Measurements from ENCODE around the gene NPL. TPM values are rescaled to one million over a fixed set of nuclear protein-coding genes. Genes with fewer than 3 reads are reported as not detected.

The NPL gene
- total and polyA plus RNA-seq, 9 of the 15 experiments (the other 6 are each of a cell fraction or from before 2014, with no cell fraction given) = 9.9 to 22.3 (median 14.2) TPM

DNA sequence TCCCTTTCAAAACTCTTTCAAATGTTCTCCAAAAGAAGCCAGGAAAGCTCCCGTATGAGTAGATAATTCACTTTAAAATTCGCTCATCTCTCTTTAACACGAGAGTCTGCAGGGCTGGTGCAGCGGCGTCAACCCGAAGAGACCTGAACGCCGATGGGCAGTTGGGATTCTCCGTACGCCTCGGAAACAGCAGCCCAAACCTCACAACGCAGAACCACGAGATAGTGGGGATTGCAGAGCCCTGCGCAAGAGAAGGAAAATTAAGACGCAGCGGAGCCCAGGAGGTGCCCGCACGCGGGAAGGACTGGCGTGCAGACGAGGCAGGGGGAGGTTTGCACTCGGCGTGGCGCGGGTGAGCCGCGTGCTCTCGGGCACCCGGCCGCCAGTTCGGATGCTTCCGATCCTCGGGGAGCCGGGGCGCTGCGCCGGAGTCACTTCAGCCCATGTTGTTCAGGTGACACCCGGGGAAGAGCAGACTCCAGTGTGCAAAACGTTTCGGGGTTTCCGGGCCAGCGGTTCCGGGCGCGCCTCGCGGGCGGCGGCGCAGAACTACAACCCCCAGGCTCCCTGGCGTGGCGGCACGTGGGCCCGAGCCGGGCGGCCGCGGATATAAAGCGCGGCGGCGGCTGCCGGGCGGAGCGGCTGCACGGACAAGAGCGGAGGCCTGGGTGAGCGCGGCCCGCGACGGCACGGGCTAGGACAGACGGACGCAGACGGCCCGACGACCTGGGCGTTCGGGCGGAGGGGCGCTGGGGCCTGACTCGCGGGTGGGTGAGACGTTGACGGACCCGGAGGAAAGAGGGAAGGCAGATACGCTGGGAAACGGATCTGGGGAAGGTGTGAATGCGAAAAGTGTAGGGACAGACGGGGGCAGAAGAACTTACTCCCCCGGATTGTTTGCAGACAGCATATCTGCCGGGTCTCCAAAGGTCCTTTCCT is at the start of gene NPL (continued):
- TF ChIP-seq, protein P1, sequence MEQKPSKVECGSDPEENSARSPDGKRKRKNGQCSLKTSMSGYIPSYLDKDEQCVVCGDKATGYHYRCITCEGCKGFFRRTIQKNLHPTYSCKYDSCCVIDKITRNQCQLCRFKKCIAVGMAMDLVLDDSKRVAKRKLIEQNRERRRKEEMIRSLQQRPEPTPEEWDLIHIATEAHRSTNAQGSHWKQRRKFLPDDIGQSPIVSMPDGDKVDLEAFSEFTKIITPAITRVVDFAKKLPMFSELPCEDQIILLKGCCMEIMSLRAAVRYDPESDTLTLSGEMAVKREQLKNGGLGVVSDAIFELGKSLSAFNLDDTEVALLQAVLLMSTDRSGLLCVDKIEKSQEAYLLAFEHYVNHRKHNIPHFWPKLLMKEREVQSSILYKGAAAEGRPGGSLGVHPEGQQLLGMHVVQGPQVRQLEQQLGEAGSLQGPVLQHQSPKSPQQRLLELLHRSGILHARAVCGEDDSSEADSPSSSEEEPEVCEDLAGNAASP (IDR thresholded peaks at IDR 0.05) = no peak
- TF ChIP-seq SETDB1 (IDR thresholded peaks at IDR 0.05; ENCODE audit: low read length) = no peak
- no peak for TF ChIP-seq FOXA1 (IDR thresholded peaks at IDR 0.05; ENCODE audit: borderline replicate concordance)
- TF ChIP-seq DACH1 (IDR thresholded peaks at IDR 0.05; ENCODE audit: partially characterized antibody) = no peak
- no peak for TF ChIP-seq BMI1 (IDR thresholded peaks at IDR 0.05; ENCODE audit: low read length)
- no peak for TF ChIP-seq HNRNPLL (IDR thresholded peaks at IDR 0.05; ENCODE audit: low read depth, low read length, poor library complexity, severe bottlenecking)
- 0 out of 2 replicates have a peak, but pooled peaks have one; percentile 59 for TF ChIP-seq KAT7 (CRISPR knock-in tag; IDR thresholded peaks at IDR 0.05; ENCODE audit: borderline replicate concordance)
- peak; percentile 73; the same call in 1 of the 2 replicates for TF ChIP-seq CREB1 (IDR thresholded peaks at IDR 0.05)
- TF ChIP-seq CREB1 (CRISPR knock-in tag; IDR thresholded peaks at IDR 0.05) = peak; percentile 81
- no peak for TF ChIP-seq ARID2 (IDR thresholded peaks at IDR 0.05)
- no peak for TF ChIP-seq MCM3 (IDR thresholded peaks at IDR 0.05)
- TF ChIP-seq ZMIZ1 (IDR thresholded peaks at IDR 0.05; ENCODE audit: low read depth in 2 of 2, low read length in 2 of 2) = no peak
- TF ChIP-seq NCOA6 (IDR thresholded peaks at IDR 0.05) = peak; percentile 95
- peak; percentile 91 for TF ChIP-seq SMAD4 (CRISPR knock-in tag; conservative IDR thresholded peaks at IDR 0.05)
- peak; percentile 79 for TF ChIP-seq RB1 (IDR thresholded peaks at IDR 0.05; ENCODE audit: low read depth)
- no peak for TF ChIP-seq SMARCC2 (IDR thresholded peaks at IDR 0.05; ENCODE audit: low read depth)
- TF ChIP-seq IRF2 (CRISPR knock-in tag; IDR thresholded peaks at IDR 0.05) = no peak
- no peak for TF ChIP-seq COPS2 (conservative IDR thresholded peaks at IDR 0.05)
- no peak for TF ChIP-seq PHTF2 (CRISPR knock-in tag; IDR thresholded peaks at IDR 0.05)
- TF ChIP-seq, protein P2, sequence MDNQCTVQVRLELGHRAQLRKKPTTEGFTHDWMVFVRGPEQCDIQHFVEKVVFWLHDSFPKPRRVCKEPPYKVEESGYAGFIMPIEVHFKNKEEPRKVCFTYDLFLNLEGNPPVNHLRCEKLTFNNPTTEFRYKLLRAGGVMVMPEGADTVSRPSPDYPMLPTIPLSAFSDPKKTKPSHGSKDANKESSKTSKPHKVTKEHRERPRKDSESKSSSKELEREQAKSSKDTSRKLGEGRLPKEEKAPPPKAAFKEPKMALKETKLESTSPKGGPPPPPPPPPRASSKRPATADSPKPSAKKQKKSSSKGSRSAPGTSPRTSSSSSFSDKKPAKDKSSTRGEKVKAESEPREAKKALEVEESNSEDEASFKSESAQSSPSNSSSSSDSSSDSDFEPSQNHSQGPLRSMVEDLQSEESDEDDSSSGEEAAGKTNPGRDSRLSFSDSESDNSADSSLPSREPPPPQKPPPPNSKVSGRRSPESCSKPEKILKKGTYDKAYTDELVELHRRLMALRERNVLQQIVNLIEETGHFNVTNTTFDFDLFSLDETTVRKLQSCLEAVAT (IDR thresholded peaks at IDR 0.05) = peak; percentile 41 to 57; a peak in 2 of 4 replicates
- no peak for TF ChIP-seq SREBF1 (IDR thresholded peaks at IDR 0.05; ENCODE audit: borderline replicate concordance, low read depth, low read length)
- peak; percentile 27; the same call in 1 of the 2 replicates for TF ChIP-seq ESRRA (IDR thresholded peaks at IDR 0.05; ENCODE audit: borderline replicate concordance, low read depth)
- TF ChIP-seq NR3C1 (CRISPR knock-in tag; IDR thresholded peaks at IDR 0.05) = peak; percentile 94
- TF ChIP-seq DMBX1 (CRISPR knock-in tag; IDR thresholded peaks at IDR 0.05; ENCODE audit: borderline replicate concordance) = peak; percentile 81; the same call in 1 of the 2 replicates

Measured in K562 (cell line).